Measurements from ENCODE around the gene SH2D3C.

- TF ChIP-seq ELK1 (IDR thresholded peaks at IDR 0.05; ENCODE audit: low read depth, low read length) (no peak), ZC3H11A (IDR thresholded peaks at IDR 0.05) (no peak), CTCF (IDR thresholded peaks at IDR 0.05) (no peak), POLR2A (IDR thresholded peaks at IDR 0.05; ENCODE audit: low read length) (no peak), JUN (IDR thresholded peaks at IDR 0.05) (no peak)
Measured at GRCh38 chr9:127703289-127703946, 75.0 kb downstream of the SH2D3C start.

Measured in A549 (cell line).